ENCODE measurements around the gene FNBP1. TPM values are rescaled to one million over a fixed set of nuclear protein-coding genes. Genes with fewer than 3 reads are reported as not detected.
"Not testable (repeated sequence)": the region's sequence is repeated elsewhere in the genome, so short reads cannot be mapped to it uniquely, and the experiment has no call there.

Gene FNBP1
- total RNA-seq, 1 experiment from 2014 or later = 36.5 TPM

GRCh38 chr9:129938291-129938979 is 104.6 kb downstream of the FNBP1 start:
- Mint-ChIP-seq H3K27ac (peak overlapping the region in 2 of 3 experiments; percentile 43 to 95; a peak in 5 of 7 replicates), H3K27me3 (ENCODE audit: low read depth) (no peaks in the 10 kb centered on the region), H3K4me3 (0 out of 5 replicates have a peak overlapping the region, but pooled peaks of 1 of the 2 experiments have one; percentile 14), H3K9me3 (peaks cover 14 to 19% of the 10 kb centered on the region in 2 experiments), H3K4me1 (peaks cover 22 to 32% of the 10 kb centered on the region in 2 experiments), H3K36me3 (ENCODE audit: insufficient read depth in 1 of 3, low read depth in 3 of 3) (peaks cover 16 to 28% (median 17%) of the 10 kb centered on the region in 3 experiments)
- Histone ChIP-seq H2BK5ac (ENCODE audit: insufficient read length, low read length) (no peak overlapping the region), H3K4me2 (ENCODE audit: insufficient read depth, insufficient read length, low read length) (no peak overlapping the region), H3K4me1 (ENCODE audit: insufficient read depth, low read length) (no peaks in the 10 kb centered on the region), H2BK20ac (ENCODE audit: low read depth, low read length, poor library complexity, severe bottlenecking) (no peak overlapping the region), H2AFZ (ENCODE audit: low read length) (no peak overlapping the region), H3K14ac (ENCODE audit: insufficient read depth, low read length) (no peak overlapping the region), H3K18ac (ENCODE audit: insufficient read length, low read depth, low read length) (no peak overlapping the region), H2AK5ac (ENCODE audit: insufficient read length, low read length) (no peak overlapping the region), H3T11ph (ENCODE audit: low read length) (no peak overlapping the region), H2BK120ac (ENCODE audit: low read depth, low read length, poor library complexity, severe bottlenecking) (no peak overlapping the region), H3K23ac (ENCODE audit: insufficient read length, low read depth, low read length) (no peak overlapping the region), H3K4ac (ENCODE audit: low read depth, low read length) (no peak overlapping the region), H4K91ac (ENCODE audit: insufficient read length, low read depth, low read length) (no peak overlapping the region), H3K79me2 (ENCODE audit: insufficient read depth, low read length) (no peaks in the 10 kb centered on the region), H3K27ac (ENCODE audit: insufficient read length, low read depth, low read length) (peak overlapping the region; percentile 47), H3K56ac (ENCODE audit: insufficient read length, low read depth, low read length) (no peak overlapping the region), H4K8ac (replicated peaks; ENCODE audit: insufficient read length, low read depth, low read length) (no peak overlapping the region), H3K23me2 (ENCODE audit: insufficient read length, low read depth, low read length, poor library complexity, severe bottlenecking) (no peaks in the 10 kb centered on the region), H3K9ac (ENCODE audit: extremely low read depth, insufficient read length, low read length) (no peak overlapping the region), H2BK12ac (ENCODE audit: insufficient read length, low read depth, low read length) (no peak overlapping the region), H3K79me1 (ENCODE audit: insufficient read depth, low read depth, low read length, poor library complexity, severe bottlenecking) (no peaks in the 10 kb centered on the region), H4K5ac (ENCODE audit: insufficient read length, low read depth, low read length) (no peak overlapping the region), H3K27me3 (ENCODE audit: insufficient read depth, low read length) (no peaks in the 10 kb centered on the region), H4K20me1 (ENCODE audit: control insufficient read depth, insufficient read depth, insufficient read length) (no peaks in the 10 kb centered on the region), H3K9me3 (ENCODE audit: control insufficient read depth, low read depth, low read length) (peaks cover 5% of the 10 kb centered on the region), H2BK15ac (ENCODE audit: low read depth, low read length) (no peak overlapping the region)
- no peak for TF ChIP-seq CTCF (conservative IDR thresholded peaks at IDR 0.05)
- no peak for DNase-seq
- WGBS (ENCODE audit: extremely low coverage, insufficient read length, low lambda C conversion rate) = no CpG with 5 or more reads among the region's 2 CpGs

- H3K79me1 ChIP-seq (ENCODE audit: insufficient read depth, low read depth, low read length, poor library complexity, severe bottlenecking); H4K8ac ChIP-seq (replicated peaks; ENCODE audit: insufficient read length, low read depth, low read length); H2AFZ ChIP-seq (ENCODE audit: low read length); H3K9ac ChIP-seq (ENCODE audit: extremely low read depth, insufficient read length, low read length); H2BK5ac ChIP-seq (ENCODE audit: insufficient read length, low read length); H3K56ac ChIP-seq (ENCODE audit: insufficient read length, low read depth, low read length); H4K20me1 ChIP-seq (ENCODE audit: control insufficient read depth, insufficient read depth, insufficient read length); H3K27me3 Mint-ChIP-seq (ENCODE audit: low read depth); H2BK12ac ChIP-seq (ENCODE audit: insufficient read length, low read depth, low read length); H2BK15ac ChIP-seq (ENCODE audit: low read depth, low read length); H3K4ac ChIP-seq (ENCODE audit: low read depth, low read length); H3T11ph ChIP-seq (ENCODE audit: low read length); H3K27ac ChIP-seq (ENCODE audit: insufficient read length, low read depth, low read length); H3K4me2 ChIP-seq (ENCODE audit: insufficient read depth, insufficient read length, low read length); H3K14ac ChIP-seq (ENCODE audit: insufficient read depth, low read length); H2AK5ac ChIP-seq (ENCODE audit: insufficient read length, low read length); H3K79me2 ChIP-seq (ENCODE audit: insufficient read depth, low read length); DNase-seq; H3K23ac ChIP-seq (ENCODE audit: insufficient read length, low read depth, low read length); H2BK20ac ChIP-seq (ENCODE audit: low read depth, low read length, poor library complexity, severe bottlenecking); H2BK120ac ChIP-seq (ENCODE audit: low read depth, low read length, poor library complexity, severe bottlenecking); H4K91ac ChIP-seq (ENCODE audit: insufficient read length, low read depth, low read length); H3K27me3 ChIP-seq (ENCODE audit: insufficient read depth, low read length); H3K23me2 ChIP-seq (ENCODE audit: insufficient read length, low read depth, low read length, poor library complexity, severe bottlenecking); H4K5ac ChIP-seq (ENCODE audit: insufficient read length, low read depth, low read length); H3K9me3 ChIP-seq (ENCODE audit: control insufficient read depth, low read depth, low read length); H3K4me1 ChIP-seq (ENCODE audit: insufficient read depth, low read length); H3K4me3 Mint-ChIP-seq; H3K18ac ChIP-seq (ENCODE audit: insufficient read length, low read depth, low read length): not testable (repeated sequence)
- Mint-ChIP-seq H3K9me3 (peaks cover 11 to 16% of the 10 kb centered on the region in 2 experiments), H3K36me3 (ENCODE audit: insufficient read depth in 1 of 3, low read depth in 3 of 3) (peaks cover 12 to 23% (median 14%) of the 10 kb centered on the region in 3 experiments), H3K4me1 (peaks cover 28 to 38% of the 10 kb centered on the region in 2 experiments), H3K27ac (peak overlapping the region in 1 of 3 experiments; percentile 95; a peak in 1 of 7 replicates)
- WGBS (ENCODE audit: extremely low coverage, insufficient read length, low lambda C conversion rate) = no CpG with 5 or more reads among the region's 5 CpGs
These were observed 105.1 kb downstream of the FNBP1 start for GRCh38 chr9:129937879-129938278.
